ENCODE measurements around the gene PRKCH. TPM values are rescaled to one million over a fixed set of nuclear protein-coding genes. Genes with fewer than 3 reads are reported as not detected.
A peak's percentile ranks its signal among the peaks of the same experiment; 100 is the strongest.
"Not testable (repeated sequence)": the region's sequence is repeated elsewhere in the genome, so short reads cannot be mapped to it uniquely, and the experiment has no call there.

The PRKCH gene
- total RNA-seq, 3 donors from 2014 or later: 27.0 to 41.3 (median 34.0) TPM

DNA sequence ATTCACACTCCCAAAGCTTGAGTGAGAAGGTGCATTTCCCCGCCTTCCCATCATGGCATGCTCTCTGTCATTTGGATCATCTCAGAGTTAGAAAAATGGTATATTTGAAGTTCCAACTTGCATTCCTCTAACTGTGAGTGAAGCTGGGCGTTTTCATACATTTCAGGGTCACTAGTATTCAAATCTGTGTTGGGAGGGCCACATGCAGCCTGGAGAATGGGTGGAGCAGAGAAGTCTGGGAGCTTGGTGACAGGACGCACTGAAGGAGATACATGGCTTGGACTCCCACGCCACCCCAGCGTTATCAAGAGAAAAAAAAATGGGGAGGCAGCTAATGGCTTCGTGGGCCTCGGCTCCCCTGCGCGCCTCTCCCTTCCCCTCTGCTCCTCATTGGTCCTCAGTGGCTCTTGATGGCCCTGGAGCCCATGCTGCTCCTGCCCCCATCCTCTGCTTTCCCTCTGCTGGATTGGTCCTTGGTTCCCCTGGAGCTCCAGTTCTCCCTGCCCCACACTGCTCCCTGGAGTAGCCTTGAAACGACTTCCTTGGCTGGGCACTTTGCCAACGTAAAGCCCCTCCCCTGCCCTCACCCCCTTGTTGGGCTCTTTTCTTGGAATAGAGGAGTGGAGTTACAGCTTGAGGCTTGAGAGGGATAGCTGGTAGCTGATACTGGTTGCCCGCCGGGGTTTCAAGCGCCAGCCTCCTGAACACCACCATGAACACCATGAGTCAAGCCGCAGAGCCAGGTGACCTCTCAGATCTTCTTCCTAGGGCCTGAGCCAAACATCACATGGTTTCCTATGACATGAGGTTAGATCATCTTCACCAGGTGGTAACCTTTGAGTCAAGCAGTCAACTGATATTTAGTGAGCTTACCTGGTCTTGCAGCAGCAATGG is 139.6 kb downstream of the PRKCH start:
- no peak overlapping the region for H3K4me3 ChIP-seq
- DNase-seq (ENCODE audit: low spot score in 2 of 2): no peak
- no peaks in the 10 kb centered on the region for H3K36me3 ChIP-seq
- no peaks in the 10 kb centered on the region for H3K27me3 ChIP-seq
- intact Hi-C loops (cut with DNase I; ENCODE audit: low total_unique reads): loop anchor here (10.0 kb wide), 2 partner anchors 274 to 374 kb away; no protein-coding TSS in a partner anchor
- H3K9me3 ChIP-seq: no peaks in the 10 kb centered on the region
- TF ChIP-seq, protein P1, sequence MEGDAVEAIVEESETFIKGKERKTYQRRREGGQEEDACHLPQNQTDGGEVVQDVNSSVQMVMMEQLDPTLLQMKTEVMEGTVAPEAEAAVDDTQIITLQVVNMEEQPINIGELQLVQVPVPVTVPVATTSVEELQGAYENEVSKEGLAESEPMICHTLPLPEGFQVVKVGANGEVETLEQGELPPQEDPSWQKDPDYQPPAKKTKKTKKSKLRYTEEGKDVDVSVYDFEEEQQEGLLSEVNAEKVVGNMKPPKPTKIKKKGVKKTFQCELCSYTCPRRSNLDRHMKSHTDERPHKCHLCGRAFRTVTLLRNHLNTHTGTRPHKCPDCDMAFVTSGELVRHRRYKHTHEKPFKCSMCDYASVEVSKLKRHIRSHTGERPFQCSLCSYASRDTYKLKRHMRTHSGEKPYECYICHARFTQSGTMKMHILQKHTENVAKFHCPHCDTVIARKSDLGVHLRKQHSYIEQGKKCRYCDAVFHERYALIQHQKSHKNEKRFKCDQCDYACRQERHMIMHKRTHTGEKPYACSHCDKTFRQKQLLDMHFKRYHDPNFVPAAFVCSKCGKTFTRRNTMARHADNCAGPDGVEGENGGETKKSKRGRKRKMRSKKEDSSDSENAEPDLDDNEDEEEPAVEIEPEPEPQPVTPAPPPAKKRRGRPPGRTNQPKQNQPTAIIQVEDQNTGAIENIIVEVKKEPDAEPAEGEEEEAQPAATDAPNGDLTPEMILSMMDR (IDR thresholded peaks at IDR 0.05): no peak
- TF ChIP-seq POLR2A (IDR thresholded peaks at IDR 0.05): no peak
- no peak for TF ChIP-seq POLR2AphosphoS5 (IDR thresholded peaks at IDR 0.05)
- no peak overlapping the region for H3K27ac ChIP-seq
- no peaks in the 10 kb centered on the region for H3K4me1 ChIP-seq

DNA sequence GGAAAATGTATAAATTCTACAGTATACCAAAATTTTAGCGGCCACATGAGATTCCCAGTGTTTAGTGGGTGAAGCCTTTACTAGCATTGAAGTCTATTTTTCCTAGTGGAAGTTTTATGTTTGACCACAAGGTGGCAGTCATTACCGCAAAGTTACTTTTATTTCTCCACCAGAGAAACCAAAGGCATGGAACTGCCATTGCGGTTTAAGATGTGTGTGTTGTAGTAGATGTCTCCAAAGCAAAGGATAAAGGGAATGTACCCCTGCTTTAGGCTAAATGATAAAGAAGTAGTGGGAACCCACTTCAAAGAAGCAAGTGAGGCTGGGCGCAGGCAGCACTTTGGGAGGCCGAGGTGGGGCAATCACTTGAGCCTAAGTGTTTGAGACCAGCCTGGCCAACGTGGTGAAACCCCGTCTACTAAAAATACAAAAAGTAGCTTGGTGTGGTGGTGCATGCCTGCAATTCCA is 140.5 kb downstream of the PRKCH start:
- H3K27me3 ChIP-seq: no peaks in the 10 kb centered on the region
- H3K27ac ChIP-seq: no peak overlapping the region
- no peaks in the 10 kb centered on the region for H3K36me3 ChIP-seq
- no peaks in the 10 kb centered on the region for H3K9me3 ChIP-seq
- no peak for DNase-seq (ENCODE audit: low spot score in 2 of 2)
- no peak for TF ChIP-seq POLR2AphosphoS5 (IDR thresholded peaks at IDR 0.05)
- no peak for TF ChIP-seq POLR2A (IDR thresholded peaks at IDR 0.05)
- TF ChIP-seq, protein P1 (IDR thresholded peaks at IDR 0.05): peak; percentile 80 to 86 (median 80)
- no peak overlapping the region for H3K4me3 ChIP-seq
- no peaks in the 10 kb centered on the region for H3K4me1 ChIP-seq
- intact Hi-C loops (cut with DNase I; ENCODE audit: low total_unique reads): loop anchor here (10.0 kb wide), 2 partner anchors 273 to 373 kb away; no protein-coding TSS in a partner anchor

DNA sequence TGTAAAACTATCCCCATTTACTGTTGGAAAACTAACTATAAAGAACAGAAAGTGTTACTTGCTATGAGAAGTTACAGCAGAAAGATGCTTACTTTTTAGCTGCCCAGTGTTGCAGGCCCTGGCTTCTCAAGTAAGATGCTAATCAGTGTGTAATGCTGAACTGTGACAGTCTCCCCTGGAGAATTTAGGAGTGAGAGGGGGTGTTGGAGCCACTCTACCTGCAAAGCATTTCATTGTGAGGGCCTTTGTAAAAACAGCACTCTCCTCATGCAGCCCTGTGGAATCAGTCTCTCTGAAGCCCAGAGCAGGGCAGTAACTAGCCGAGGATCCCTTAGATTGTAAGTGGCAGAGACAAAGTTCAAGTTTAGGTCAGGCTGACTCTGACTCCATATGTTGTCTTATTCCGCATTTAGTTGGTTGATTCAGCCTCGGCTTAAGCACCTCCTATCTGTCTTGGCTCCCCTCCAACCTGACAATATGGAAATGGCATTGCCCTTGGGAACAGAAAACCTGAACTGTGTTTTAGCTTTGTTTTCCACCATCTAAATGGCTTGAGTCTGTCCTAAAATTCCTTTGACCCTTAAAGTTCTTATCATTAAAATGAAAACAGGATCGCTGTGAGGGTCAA is 141.3 kb downstream of the PRKCH start:
- Histone ChIP-seq H3K4me1 (no peaks in the 10 kb centered on the region), H3K4me3 (no peak overlapping the region), H3K27me3 (no peaks in the 10 kb centered on the region), H3K9me3 (no peaks in the 10 kb centered on the region), H3K36me3 (no peaks in the 10 kb centered on the region), H3K27ac (no peak overlapping the region)
- no peak for DNase-seq (ENCODE audit: low spot score in 2 of 2)
- no peak for TF ChIP-seq POLR2AphosphoS5 (IDR thresholded peaks at IDR 0.05)
- TF ChIP-seq, protein P1 (IDR thresholded peaks at IDR 0.05): no peak
- TF ChIP-seq POLR2A (IDR thresholded peaks at IDR 0.05): no peak
- intact Hi-C loops (cut with DNase I; ENCODE audit: low total_unique reads): loop anchor here (10.0 kb wide), 2 partner anchors 272 to 372 kb away; no protein-coding TSS in a partner anchor

DNA sequence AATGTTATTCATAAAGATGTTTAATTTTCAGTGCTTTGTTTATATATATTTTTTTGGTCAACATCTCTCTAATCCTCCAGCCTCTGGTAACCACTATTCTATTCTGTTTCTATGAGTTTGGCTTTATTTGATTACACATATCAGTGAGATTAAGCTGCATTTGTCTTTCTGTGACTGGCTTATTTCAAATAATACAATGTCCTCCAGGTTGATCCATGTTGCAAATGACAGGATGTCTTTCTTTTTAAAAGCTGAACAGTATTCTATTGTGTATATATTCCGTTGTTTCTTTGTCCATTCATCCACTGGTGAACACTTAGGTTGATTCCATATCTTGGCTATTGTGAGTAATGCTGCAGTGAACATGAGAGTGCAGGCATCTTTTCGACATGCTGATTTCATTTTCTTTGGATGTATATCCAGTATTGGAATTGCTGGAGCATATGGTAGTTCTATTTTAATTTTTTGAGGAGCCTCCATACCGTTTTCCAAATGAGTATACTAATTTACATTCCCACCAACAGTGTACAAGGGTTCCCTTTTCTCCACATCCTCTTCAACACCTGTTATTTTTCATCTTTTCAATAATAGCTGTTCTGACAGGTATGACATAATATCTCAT is 142.4 kb downstream of the PRKCH start:
- Histone ChIP-seq H3K4me1 (no peaks in the 10 kb centered on the region), H3K27me3 (no peaks in the 10 kb centered on the region), H3K9me3 (no peaks in the 10 kb centered on the region), H3K27ac (no peak overlapping the region), H3K36me3 (no peaks in the 10 kb centered on the region), H3K4me3 (no peak overlapping the region)
- no peak for DNase-seq (ENCODE audit: low spot score in 2 of 2)
- intact Hi-C loops (cut with DNase I; ENCODE audit: low total_unique reads): loop anchor here (10.0 kb wide), 2 partner anchors 271 to 371 kb away; no protein-coding TSS in a partner anchor
- no peak for TF ChIP-seq POLR2A (IDR thresholded peaks at IDR 0.05)
- TF ChIP-seq POLR2AphosphoS5 (IDR thresholded peaks at IDR 0.05): no peak
- TF ChIP-seq, protein P1 (IDR thresholded peaks at IDR 0.05): no peak

DNA sequence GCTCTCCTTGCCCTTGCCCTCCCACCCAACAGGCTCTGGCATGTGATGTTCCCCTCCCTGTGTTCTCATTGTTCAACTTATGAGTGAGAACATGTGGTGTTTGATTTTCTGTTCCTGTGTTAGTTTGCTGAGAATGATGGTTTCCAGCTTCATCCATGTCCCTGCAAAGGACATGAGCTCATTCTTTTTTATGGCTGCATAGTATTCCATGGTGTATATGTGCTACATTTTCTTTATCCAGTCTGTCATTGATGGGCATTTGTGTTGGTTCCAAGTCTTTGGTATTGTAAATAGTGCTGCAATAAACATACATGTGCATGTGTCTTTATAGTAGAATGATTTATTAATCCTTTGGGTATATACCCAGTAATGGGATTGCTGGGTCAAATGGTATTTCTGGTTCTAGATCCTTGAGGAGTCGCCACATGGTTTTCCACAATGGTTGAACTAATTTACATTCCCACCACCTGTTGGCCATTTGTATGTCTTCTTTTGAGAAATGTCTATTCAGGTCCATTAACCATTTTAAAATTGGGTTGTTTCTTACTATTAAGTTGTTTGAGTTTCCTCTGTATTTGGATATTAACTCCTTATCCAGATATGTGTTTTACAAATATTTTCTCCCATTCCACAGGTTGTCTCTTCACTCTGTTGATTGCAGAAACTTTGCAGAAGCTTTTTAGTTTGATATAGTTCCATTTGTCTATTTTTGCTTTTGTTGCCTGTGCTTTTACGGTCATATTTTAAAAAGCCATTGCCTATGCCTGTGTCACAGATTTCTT is 143.4 kb downstream of the PRKCH start:
- not testable (repeated sequence) for H3K9me3 ChIP-seq; H3K36me3 ChIP-seq; H3K27ac ChIP-seq; H3K4me3 ChIP-seq; H3K27me3 ChIP-seq; H3K4me1 ChIP-seq; DNase-seq (ENCODE audit: low spot score in 2 of 2)
- intact Hi-C loops (cut with DNase I; ENCODE audit: low total_unique reads): loop anchor here (10.0 kb wide), 2 partner anchors 270 to 370 kb away; no protein-coding TSS in a partner anchor

Measured in breast epithelium (tissue), 4 donors.